Measurements from ENCODE around the gene PGAP6. TPM values are rescaled to one million over a fixed set of nuclear protein-coding genes. Genes with fewer than 3 reads are reported as not detected.
"Not testable (repeated sequence)": the region's sequence is repeated elsewhere in the genome, so short reads cannot be mapped to it uniquely, and the experiment has no call there.

The PGAP6 gene
- total RNA-seq, 1 donor from 2014 or later: 132 TPM

GRCh38 chr16:400061-400591 lies 18.3 kb upstream of the PGAP6 start:
- DNase-seq: no peak

GRCh38 chr16:399340-400019 lies 17.7 kb upstream of the PGAP6 start:
- no peak for DNase-seq

- no peak for DNase-seq
Measured at GRCh38 chr16:398561-399339, 17.0 kb upstream of the PGAP6 start.

GRCh38 chr16:397736-398332 lies 16.1 kb upstream of the PGAP6 start:
- peak; percentile 74 for DNase-seq

- peak; percentile 46 for DNase-seq
Measured at GRCh38 chr16:397135-397661, 15.4 kb upstream of the PGAP6 start, which contains the start of gene NME4. Gene NME4, plus strand, starts transcription at chr16:397199. Its CDS starts 24 bp downstream, at chr16:397223.

- peak; percentile 74 for DNase-seq
Measured at GRCh38 chr16:396605-397004, 14.8 kb upstream of the PGAP6 start.

GRCh38 chr16:396199-396598 lies 14.4 kb upstream of the PGAP6 start:
- DNase-seq: no peak

GRCh38 chr16:392450-393030 lies 10.8 kb upstream of the PGAP6 start:
- DNase-seq: no peak

GRCh38 chr16:391885-392335 lies 10.1 kb upstream of the PGAP6 start:
- peak; percentile 81 for DNase-seq

GRCh38 chr16:389352-389751 lies 7.6 kb upstream of the PGAP6 start:
- no peak for DNase-seq

- DNase-seq: not testable (repeated sequence)
Measured at GRCh38 chr16:387761-388666, 6.2 kb upstream of the PGAP6 start.

- DNase-seq: no peak
Measured at GRCh38 chr16:386641-387156, 4.9 kb upstream of the PGAP6 start.

GRCh38 chr16:383326-384051 lies 1.7 kb upstream of the PGAP6 start:
- DNase-seq: peak; percentile 57

GRCh38 chr16:381012-381788 lies 578 bp downstream of the PGAP6 start:
- DNase-seq: peak; percentile 33

GRCh38 chr16:380762-381011 lies 1.1 kb downstream of the PGAP6 start:
- no peak for DNase-seq

- no peak for DNase-seq
Measured at GRCh38 chr16:379961-380761, 1.6 kb downstream of the PGAP6 start.

- DNase-seq: no peak
Measured at GRCh38 chr16:379183-379960, 2.4 kb downstream of the PGAP6 start.

- no peak for DNase-seq
Measured at GRCh38 chr16:378821-379182, 3.0 kb downstream of the PGAP6 start.
